PC-3 (cell line): ENCODE results near the gene MAGI2. TPM values are rescaled to one million over a fixed set of nuclear protein-coding genes. Genes with fewer than 3 reads are reported as not detected.

Experiments used
- ATAC-seq: fragments of 200-7000 bp; cut with Tn5 transposase; 2 replicates; pipeline ENCODE4 v1.9.1; 2020; ENCODE audit warnings: mild to moderate bottlenecking, moderate library complexity
- BruUV-seq: library from RNA; stranded (reverse); fragments of 400-500 nt; replicated peaks from 2 replicates; lab custom pipeline; 2021; lab: Mats Ljungman, UMichigan
- CTCF ChIA-PET: fragments of 300-600 bp; sonication (Branson Sonifier 250); formaldehyde crosslinking; loops from one replicate; lab custom pipeline; 2022; ENCODE audit warnings: antibody characterized with exemption; lab: Charles Lee
- POLR2A ChIA-PET: fragments of 300-600 bp; sonication (Branson Sonifier 250); formaldehyde crosslinking; loops from one replicate; lab custom pipeline; 2022; ENCODE audit warnings: antibody characterized with exemption; ENCODE audit not compliant: unreplicated experiment; lab: Charles Lee
- DNase-seq: peaks from one replicate; pipeline ENCODE4 v3.0.0-alpha.2; 2015
- H2AFZ ChIP-seq: fragments of 300-600 bp; sonication (generic); 2 replicates; pipeline ENCODE4 v1.6.0; 2016; ENCODE audit warnings: antibody characterized with exemption, low read length
- H3F3A ChIP-seq: fragments of 300-600 bp; sonication (generic); one replicate; pipeline ENCODE4 v1.6.0; 2017; ENCODE audit warnings: antibody characterized with exemption, low read length, control low read depth, mild to moderate bottlenecking; ENCODE audit not compliant: unreplicated experiment
- H3K27ac ChIP-seq: fragments of 300-600 bp; sonication (generic); 2 replicates; pipeline ENCODE4 v1.5.1; 2016; ENCODE audit warnings: mild to moderate bottlenecking, low read length
- H3K27me3 ChIP-seq: fragments of 300-600 bp; sonication (generic); 2 replicates; pipeline ENCODE4 v1.6.1; 2016; ENCODE audit warnings: low read length, mixed read lengths
- H3K36me3 ChIP-seq: fragments of 300-600 bp; sonication (generic); 2 replicates; pipeline ENCODE4 v1.6.1; 2016; ENCODE audit warnings: low read depth, mixed run types, low read length, mixed read lengths
- H3K4me1 ChIP-seq: fragments of 300-600 bp; sonication (generic); 2 replicates; pipeline ENCODE4 v1.5.1; 2016; ENCODE audit warnings: low read length; ENCODE audit not compliant: insufficient read depth
- H3K4me2 ChIP-seq: fragments of 300-600 bp; sonication (generic); 2 replicates; pipeline ENCODE4 v1.6.0; 2016; ENCODE audit warnings: low read length
- H3K4me3 ChIP-seq: fragments of 300-600 bp; sonication (generic); 2 replicates; pipeline ENCODE4 v1.5.1; 2016; ENCODE audit warnings: mild to moderate bottlenecking, low read length, mixed read lengths
- H3K79me2 ChIP-seq: fragments of 300-600 bp; sonication (generic); 2 replicates; pipeline ENCODE4 v1.6.1; 2017; ENCODE audit warnings: low read length, mixed read lengths
- H3K9ac ChIP-seq: fragments of 300-600 bp; sonication (generic); 2 replicates; pipeline ENCODE4 v1.6.0; 2016; ENCODE audit warnings: mild to moderate bottlenecking, low read length
- H3K9me2 ChIP-seq: fragments of 300-600 bp; sonication (generic); replicated peaks from 2 replicates; pipeline ENCODE4 v1.6.1; 2016; ENCODE audit warnings: mixed run types, low read length, mixed read lengths
- H3K9me3 ChIP-seq: fragments of 300-600 bp; sonication (generic); 2 replicates; pipeline ENCODE4 v1.6.1; 2016; ENCODE audit warnings: low read length, mixed read lengths
- H4K20me1 ChIP-seq: fragments of 300-600 bp; sonication (generic); 2 replicates; pipeline ENCODE4 v1.6.1; 2016; ENCODE audit warnings: low read length, mixed read lengths
- CTCF ChIP-seq: fragments of 300-600 bp; sonication (generic); conservative IDR thresholded peaks from 2 replicates; pipeline ENCODE4 v1.5.1; 2017; ENCODE audit warnings: antibody characterized with exemption, low read depth, mild to moderate bottlenecking, low read length
- EZH2 ChIP-seq: fragments of 300-600 bp; sonication (generic); IDR thresholded peaks from one replicate; pipeline ENCODE4 v1.6.1; 2017; ENCODE audit warnings: antibody characterized with exemption, mild to moderate bottlenecking, low read length; ENCODE audit not compliant: unreplicated experiment
- EZH2phosphoT487 ChIP-seq: fragments of 300-600 bp; sonication (generic); IDR thresholded peaks from 2 replicates; pipeline ENCODE4 v1.6.1; 2018; ENCODE audit warnings: mild to moderate bottlenecking, antibody characterized with exemption, low read length, borderline replicate concordance
- intact Hi-C: fragments of 100-400 bp; cut with micrococcal nuclease; formaldehyde crosslinking; loops from 2 replicates; pipeline ENCODE4 v1.9.0; 2023
- total RNA-seq: library from RNA; depleted of rRNA; stranded (reverse); fragments of >200 nt; gene quantifications from 2 replicates; pipeline ENCODE4 v1.2.3, GENCODE V29; 2014

MAGI2 gene
- total RNA-seq, 1 experiment from 2014 or later, result not detected

GRCh38 chr7:78542541-78542940 is 910.9 kb downstream of the MAGI2 start:
- Histone ChIP-seq H3K4me2 (no peak overlapping the region), H3K9me2 (no peaks in the 10 kb centered on the region), H3K27me3 (no peaks in the 10 kb centered on the region), H3K4me1 (no peaks in the 10 kb centered on the region), H2AFZ (no peak overlapping the region), H3K9me3 (no peaks in the 10 kb centered on the region), H3K4me3 (no peak overlapping the region), H3K36me3 (no peaks in the 10 kb centered on the region), H3F3A (no peaks in the 10 kb centered on the region), H3K9ac (no peak overlapping the region), H4K20me1 (no peaks in the 10 kb centered on the region), H3K79me2 (no peaks in the 10 kb centered on the region), H3K27ac (no peak overlapping the region)
- ChIA-PET POLR2A (no interaction called here), CTCF (no interaction called here)
- DNase-seq (no peak), ATAC-seq (no peak)
- TF ChIP-seq EZH2, result no peak
- no peak for TF ChIP-seq EZH2phosphoT487
- TF ChIP-seq CTCF, result no peak
- intact Hi-C loops, result no loop called here
- no TSS peak for BruUV-seq

GRCh38 chr7:78539825-78540224 is 913.6 kb downstream of the MAGI2 start:
- Histone ChIP-seq H4K20me1 (no peaks in the 10 kb centered on the region), H3K9ac (no peak overlapping the region), H3K36me3 (no peaks in the 10 kb centered on the region), H3K27ac (no peak overlapping the region), H2AFZ (no peak overlapping the region), H3K9me3 (no peaks in the 10 kb centered on the region), H3K9me2 (no peaks in the 10 kb centered on the region), H3F3A (no peaks in the 10 kb centered on the region), H3K4me3 (no peak overlapping the region), H3K79me2 (no peaks in the 10 kb centered on the region), H3K27me3 (no peaks in the 10 kb centered on the region), H3K4me2 (no peak overlapping the region), H3K4me1 (no peaks in the 10 kb centered on the region)
- ChIA-PET POLR2A (no interaction called here), CTCF (no interaction called here)
- intact Hi-C loops, result no loop called here
- no TSS peak for BruUV-seq
- TF ChIP-seq EZH2, result no peak
- no peak for TF ChIP-seq CTCF
- no peak for TF ChIP-seq EZH2phosphoT487
- ATAC-seq, result no peak
- DNase-seq, result no peak

GRCh38 chr7:78535655-78536054 is 917.8 kb downstream of the MAGI2 start:
- BruUV-seq, result no TSS peak
- H3K4me1 ChIP-seq, result no peaks in the 10 kb centered on the region

More at GRCh38 chr7:78535655-78536054, 917.8 kb downstream of the MAGI2 start:
- TF ChIP-seq EZH2phosphoT487, result no peak
- no peak for DNase-seq
- intact Hi-C loops, result no loop called here
- Histone ChIP-seq H3K4me2 (no peak overlapping the region), H3K4me3 (no peak overlapping the region), H4K20me1 (no peaks in the 10 kb centered on the region), H2AFZ (no peak overlapping the region), H3K9me3 (no peaks in the 10 kb centered on the region), H3F3A (no peaks in the 10 kb centered on the region), H3K27ac (no peak overlapping the region), H3K36me3 (no peaks in the 10 kb centered on the region), H3K9me2 (no peaks in the 10 kb centered on the region), H3K79me2 (no peaks in the 10 kb centered on the region), H3K27me3 (no peaks in the 10 kb centered on the region), H3K9ac (no peak overlapping the region)
- POLR2A ChIA-PET, result no interaction called here
- CTCF ChIA-PET, result no interaction called here
- no peak for ATAC-seq
